COR-L47 (cell line): ENCODE measurements around the gene COL11A2.
"Not testable (repeated sequence)": the region's sequence is repeated elsewhere in the genome, so short reads cannot be mapped to it uniquely, and the experiment has no call there.

ENCODE experiments used
- DNase-seq: peaks from one replicate; lab custom pipeline; 2025; lab: John Stamatoyannopoulos, UW

The COL11A2 gene

DNA sequence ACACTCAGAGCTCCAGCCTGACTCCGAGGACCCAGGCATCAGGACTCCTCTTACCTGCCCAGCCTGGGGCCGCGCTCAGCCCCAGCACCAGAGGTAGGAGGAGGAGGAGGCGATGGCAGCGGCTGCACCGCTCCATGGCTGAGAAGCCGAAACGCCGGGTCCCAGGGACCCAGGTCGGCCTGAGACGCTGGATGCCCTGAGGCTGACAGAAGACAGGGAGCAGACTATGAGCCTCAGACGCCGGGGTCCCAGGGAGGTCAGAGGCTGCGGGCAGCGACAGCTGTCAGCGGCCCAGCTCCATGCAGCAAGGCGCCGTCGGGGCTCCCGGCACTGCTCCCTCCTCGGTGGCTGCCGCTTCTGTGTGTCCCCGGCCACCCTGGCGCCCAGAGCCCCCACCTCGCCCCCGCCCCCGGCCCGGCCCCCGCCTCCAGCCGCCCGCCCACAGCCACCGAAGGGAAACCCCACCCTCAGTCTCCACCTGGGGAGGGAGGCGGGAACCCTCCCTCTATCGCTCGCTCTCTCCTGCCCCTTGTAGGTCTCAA, at the start of gene COL11A2:
TSS of gene COL11A2 (minus strand) at position 363 of the 542 bp plus-strand sequence. CDS start at position 136, 227 bp downstream.
- DNase-seq, result no peak

GRCh38 chr6:33241968-33242367, 49.7 kb upstream of the COL11A2 start:
- DNase-seq, result no peak

DNA sequence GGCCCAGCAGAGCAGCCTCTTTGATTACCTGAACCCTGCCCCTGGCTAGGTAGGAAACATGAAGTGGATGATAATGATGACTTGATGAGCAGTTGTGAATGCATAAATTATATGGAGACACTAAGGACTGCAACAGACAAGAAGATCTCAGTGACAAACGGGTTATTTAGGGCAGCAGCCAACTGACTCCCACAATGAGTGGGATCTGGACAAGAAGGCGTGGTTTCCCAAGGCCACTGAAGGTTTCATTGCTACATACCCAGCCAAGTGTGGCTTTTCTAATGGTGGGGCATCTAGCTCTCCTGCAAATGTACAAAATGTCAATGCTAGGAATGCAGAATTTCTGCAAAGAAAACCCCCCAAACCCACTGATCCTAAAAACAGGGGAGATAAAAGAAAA, 45.5 kb upstream of the COL11A2 start:
- no peak for DNase-seq

- DNase-seq, result no peak
These were observed 44.6 kb upstream of the COL11A2 start for GRCh38 chr6:33236852-33237251.

- DNase-seq, result no peak
These were observed 44.1 kb upstream of the COL11A2 start for GRCh38 chr6:33236328-33236727.

- no peak for DNase-seq
These were observed 43.0 kb upstream of the COL11A2 start for GRCh38 chr6:33235221-33235634.

- DNase-seq, result not testable (repeated sequence)
These were observed 34.3 kb upstream of the COL11A2 start for GRCh38 chr6:33226503-33227120.

DNA sequence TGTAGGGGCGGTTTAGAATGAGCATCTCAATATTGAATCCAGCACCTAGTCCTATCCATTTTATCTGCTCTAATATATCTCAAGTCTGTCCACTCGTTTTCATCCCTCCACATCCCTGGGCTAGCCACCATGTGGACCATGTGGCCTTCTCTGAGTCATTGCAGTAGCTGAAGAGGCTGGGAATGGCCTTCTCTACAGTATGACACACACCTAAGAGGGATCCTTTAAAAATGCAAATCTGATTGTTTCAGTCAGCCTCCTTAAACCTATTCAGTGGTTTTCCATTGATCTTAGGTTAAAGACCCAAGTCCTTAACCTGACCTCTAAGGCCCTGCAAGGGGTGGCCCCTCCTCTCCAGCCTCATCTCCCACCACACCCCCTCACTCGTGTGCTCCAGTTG, 25.4 kb upstream of the COL11A2 start:
- DNase-seq, result no peak

GRCh38 chr6:33217246-33217645, 25.0 kb upstream of the COL11A2 start:
- DNase-seq, result no peak

GRCh38 chr6:33216117-33216649, 23.9 kb upstream of the COL11A2 start:
- no peak for DNase-seq

DNA sequence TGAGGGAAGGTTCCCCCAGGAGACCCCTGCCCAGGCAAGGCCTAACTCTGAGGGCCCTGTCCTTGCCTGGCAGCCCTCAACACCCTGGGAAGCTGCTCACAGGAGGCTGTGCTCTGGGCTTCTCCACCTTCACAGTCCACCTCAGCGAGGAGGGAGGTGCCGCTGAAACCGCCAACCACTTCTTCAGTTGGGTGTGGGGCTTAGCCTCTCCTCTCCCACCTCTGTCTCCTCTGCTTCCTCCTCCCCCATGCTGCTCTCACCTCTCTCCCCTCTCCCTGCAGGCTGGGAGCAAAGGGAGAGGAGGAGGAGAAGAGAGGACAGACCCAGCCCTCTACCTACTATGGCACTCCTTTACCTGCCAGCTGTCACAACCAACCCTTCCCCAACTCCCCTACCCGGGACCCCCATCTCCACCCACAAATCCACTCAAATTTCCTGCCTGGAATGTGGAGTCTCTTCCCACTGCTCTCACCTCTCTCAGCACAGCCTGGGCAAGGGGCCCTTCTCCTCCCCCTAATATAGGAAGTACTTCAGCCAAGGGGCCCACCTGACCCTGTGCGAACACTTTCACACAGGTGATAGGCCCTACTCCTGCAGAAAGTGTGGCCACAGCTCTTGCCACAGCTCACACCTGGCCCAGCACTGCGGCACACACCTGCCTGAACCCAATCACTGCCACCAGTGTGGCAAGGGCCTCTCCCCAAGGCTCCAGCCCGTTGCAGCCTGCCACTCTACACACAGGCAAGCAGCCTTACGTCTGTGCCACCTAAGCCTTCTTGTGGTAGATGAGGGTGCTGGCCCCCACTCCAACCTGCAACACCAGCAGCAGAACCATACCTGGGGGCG, 23.2 kb upstream of the COL11A2 start:
- DNase-seq, result no peak

GRCh38 chr6:33213989-33214335, 21.7 kb upstream of the COL11A2 start:
- no peak for DNase-seq

GRCh38 chr6:33213166-33213988, 21.1 kb upstream of the COL11A2 start:
- DNase-seq, result no peak

DNA sequence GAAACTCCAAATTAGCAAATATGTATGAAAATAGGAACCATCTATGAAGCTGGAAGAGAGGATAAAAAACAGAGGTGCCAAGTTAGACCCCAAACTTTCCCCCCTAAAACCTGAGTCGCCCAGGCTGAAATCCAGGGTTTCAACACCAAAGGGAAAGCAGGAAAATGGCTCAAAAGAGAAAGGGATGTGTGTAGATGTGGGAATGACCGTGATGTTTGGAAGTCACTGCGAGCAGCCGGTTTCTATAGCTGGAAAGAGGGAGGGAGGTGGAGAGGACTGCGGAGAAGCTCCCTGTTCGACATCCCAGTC, 20.5 kb upstream of the COL11A2 start:
- no peak for DNase-seq

DNA sequence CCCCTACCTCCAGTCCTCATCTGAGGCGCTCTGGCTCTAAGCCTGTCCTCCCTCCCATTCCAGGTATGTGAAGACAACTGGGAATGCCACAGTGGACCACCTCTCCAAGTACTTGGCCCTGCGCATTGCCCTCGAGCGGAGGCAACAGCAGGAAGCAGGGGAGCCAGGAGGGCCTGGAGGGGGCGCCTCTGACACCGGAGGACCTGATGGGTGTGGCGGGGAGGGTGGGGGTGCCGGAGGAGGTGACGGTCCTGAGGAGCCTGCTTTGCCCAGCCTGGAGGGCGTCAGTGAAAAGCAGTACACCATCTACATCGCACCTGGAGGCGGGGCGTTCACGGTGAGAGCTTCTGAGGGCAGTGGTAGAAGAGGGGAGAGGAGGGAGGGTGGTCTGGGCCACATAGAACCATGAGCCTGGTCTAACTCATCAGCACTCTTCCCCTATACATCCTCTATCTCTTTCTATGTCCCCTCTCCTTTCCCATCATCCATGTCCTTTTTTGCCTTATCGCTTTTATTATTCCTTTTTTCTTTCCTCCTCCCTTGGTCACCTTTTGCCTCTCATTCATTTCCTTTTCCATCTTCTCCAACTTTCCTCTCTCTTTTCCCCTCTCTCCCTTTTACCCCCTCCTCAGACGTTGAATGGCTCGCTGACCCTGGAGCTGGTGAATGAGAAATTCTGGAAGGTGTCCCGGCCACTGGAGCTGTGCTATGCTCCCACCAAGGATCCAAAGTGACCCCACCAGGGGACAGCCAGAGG, 19.6 kb upstream of the COL11A2 start:
- DNase-seq, result no peak

DNA sequence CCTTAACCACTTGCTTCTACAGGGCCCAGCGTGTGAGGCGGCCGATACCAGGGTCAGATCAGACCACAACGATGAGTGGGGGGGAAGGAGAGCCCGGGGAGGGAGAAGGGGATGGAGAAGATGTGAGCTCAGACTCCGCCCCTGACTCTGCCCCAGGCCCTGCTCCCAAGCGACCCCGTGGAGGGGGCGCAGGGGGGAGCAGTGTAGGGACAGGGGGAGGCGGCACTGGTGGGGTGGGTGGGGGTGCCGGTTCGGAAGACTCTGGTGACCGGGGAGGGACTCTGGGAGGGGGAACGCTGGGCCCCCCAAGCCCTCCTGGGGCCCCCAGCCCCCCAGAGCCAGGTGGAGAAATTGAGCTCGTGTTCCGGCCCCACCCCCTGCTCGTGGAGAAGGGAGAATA, 18.9 kb upstream of the COL11A2 start:
- no peak for DNase-seq

GRCh38 chr6:33209856-33210255, 17.6 kb upstream of the COL11A2 start:
- DNase-seq, result no peak

DNA sequence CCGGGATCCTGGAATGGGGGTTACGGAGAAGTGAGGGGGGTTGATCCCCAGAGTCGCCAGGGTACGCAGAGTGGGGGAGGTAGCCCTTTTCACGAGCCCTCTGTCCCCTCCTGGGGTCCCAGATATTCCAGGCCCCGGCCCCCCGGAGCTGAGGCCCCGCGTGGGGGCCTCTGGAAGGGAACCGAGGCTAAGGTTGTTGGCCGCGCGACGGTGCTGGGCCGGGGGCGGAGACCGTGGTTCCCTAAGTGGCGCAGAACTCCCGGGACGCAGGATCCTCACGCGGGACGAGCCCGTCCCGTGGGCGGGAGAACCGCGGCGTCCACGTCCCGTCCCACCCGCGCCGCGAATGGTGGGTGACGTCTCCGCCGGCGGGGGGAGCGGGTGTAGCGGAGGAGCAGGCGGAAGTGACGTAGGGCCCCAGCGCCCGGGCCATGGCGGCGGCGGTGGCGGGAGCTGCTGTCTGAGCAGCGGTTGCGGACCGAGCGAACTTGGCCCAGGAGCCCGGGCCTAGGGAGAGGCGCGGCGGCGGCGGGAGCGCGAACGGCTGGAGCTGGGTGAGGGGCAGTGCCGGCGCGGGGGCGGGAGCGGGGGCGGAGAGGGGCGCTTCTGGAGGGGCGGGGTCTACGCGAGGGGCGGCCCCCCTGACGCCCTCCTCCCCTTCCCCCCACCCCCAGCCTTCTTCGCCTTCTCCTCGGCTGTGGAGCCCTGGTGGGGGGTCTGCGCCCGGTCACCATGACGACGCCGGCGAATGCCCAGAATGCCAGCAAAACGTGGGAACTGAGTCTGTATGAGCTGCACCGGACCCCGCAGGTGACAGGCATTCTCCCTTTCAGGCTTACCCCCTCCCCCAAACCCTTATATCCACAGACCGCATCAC, 16.1 kb upstream of the COL11A2 start, which contains the start of gene RING1:
TSS of gene RING1 (plus strand) at position 410 of the 877 bp plus-strand sequence. CDS start at position 733, 323 bp downstream.
- DNase-seq, result peak; percentile 76

DNA sequence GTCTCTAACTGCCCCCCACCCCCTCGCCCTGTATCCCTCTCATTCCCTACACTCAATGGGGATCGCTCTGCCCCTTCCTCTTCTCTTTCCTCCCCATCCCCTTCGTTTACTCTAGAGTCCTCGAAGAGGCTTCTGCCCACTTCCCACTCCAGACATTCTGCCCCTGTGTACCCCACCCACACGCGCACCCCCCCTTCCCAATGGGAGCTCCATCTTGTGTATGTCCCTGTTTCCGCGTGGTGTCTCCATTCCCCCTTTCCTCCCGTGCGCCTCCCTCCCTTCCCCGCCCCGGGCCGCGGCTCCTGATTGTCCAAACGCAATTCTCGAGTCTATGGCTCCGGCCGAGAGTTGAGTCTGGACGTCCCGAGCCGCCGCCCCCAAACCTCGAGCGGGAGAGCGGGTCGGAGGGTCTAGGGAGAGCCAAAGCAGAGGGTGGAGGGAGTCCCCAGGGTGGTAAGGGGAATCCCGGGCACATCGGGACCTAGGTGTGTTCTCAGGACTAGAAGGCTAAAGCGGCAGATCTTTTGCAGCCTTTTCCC, 15.4 kb upstream of the COL11A2 start:
- DNase-seq, result no peak

DNA sequence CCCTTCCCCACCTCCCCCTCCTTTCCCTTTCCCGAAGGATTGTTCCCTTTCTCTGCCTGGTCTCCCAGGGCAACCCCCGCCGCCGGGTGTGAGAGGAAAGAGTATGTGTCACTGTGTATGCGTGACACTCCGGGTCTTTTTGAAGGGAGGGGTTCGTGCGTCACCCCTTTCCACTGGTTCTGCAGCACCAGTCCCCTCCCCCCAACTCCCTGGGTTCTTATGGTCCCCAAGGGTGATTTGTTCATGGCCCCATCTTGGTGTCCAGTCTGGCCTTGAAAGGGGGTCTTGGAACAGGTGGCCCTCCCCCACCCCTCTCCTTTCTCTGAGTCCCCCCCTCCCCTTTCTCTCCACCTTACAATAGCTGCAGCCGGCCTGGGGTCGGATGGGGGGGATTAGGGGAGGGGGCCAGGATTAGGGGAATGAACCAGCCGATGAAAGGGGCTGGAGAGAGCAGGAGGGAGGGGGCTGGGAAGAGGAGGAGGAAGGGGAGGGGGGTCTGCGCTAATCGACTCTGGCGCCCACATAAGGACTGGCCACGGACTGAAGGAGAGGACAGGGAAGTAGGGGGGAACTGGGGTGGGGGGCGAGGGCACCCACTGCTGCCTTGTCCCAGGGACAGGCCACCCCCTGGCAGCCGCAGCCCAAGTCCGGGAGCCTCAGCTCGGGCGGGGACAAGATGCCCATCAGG, 14.7 kb upstream of the COL11A2 start:
- DNase-seq, result no peak
